ENCODE data around the gene RELCH. TPM values are rescaled to one million over a fixed set of nuclear protein-coding genes. Genes with fewer than 3 reads are reported as not detected.

The RELCH gene
- total RNA-seq, 1 experiment from 2014 or later: 21.6 TPM

DNA sequence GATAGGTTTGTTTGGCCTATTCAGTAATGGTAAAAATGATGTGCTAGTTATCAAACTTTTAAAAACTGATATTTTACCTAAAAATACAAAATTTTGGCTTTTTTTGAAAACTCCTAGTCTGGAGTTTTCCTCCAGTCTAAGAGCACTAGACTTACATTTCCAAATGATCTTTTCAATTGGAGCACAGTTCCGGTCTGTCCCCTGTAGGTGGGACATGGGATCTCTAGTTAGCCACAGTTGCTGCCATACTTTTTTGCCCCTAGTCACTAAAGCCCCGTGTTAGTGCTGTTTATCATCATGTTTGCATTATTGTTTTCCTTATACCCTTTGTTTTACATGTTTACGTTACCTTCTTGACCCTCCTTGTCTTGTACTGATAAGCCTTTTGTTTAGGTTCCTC is 52.4 kb downstream of the RELCH start:
- Histone ChIP-seq H2AFZ (ENCODE audit: low read length) (no peak overlapping the region), H3K4me3 (ENCODE audit: low read length) (no peak overlapping the region), H3F3A (ENCODE audit: low read length, unreplicated experiment) (no peaks in the 10 kb centered on the region), H3K9me2 (replicated peaks; ENCODE audit: low read length) (no peaks in the 10 kb centered on the region), H3K4me1 (ENCODE audit: insufficient read depth, low read length) (no peaks in the 10 kb centered on the region), H3K27ac (ENCODE audit: low read length) (no peak overlapping the region), H3K36me3 (ENCODE audit: low read depth, low read length) (0 out of 2 replicates have a peak, but pooled peaks cover 3% of the 10 kb centered on the region), H3K4me2 (ENCODE audit: low read length) (no peak overlapping the region), H3K27me3 (ENCODE audit: low read length) (no peaks in the 10 kb centered on the region), H3K79me2 (ENCODE audit: low read length) (no peaks in the 10 kb centered on the region), H3K9ac (ENCODE audit: low read length) (no peak overlapping the region), H3K9me3 (ENCODE audit: low read length) (no peaks in the 10 kb centered on the region), H4K20me1 (ENCODE audit: low read length) (no peaks in the 10 kb centered on the region)
- ATAC-seq (no peak), DNase-seq (no peak)
- ChIA-PET POLR2A (ENCODE audit: unreplicated experiment) (no interaction called here), CTCF (interaction anchor here (0.6 kb wide), 1 partner anchor 49 kb away, joined by 4 read pairs; no protein-coding TSS in a partner anchor)
- no peak for TF ChIP-seq EZH2 (IDR thresholded peaks at IDR 0.05; ENCODE audit: low read length, unreplicated experiment)
- peak; percentile 36; the same call in 1 of the 2 replicates for TF ChIP-seq CTCF (conservative IDR thresholded peaks at IDR 0.05; ENCODE audit: low read depth, low read length)
- no peak for TF ChIP-seq EZH2phosphoT487 (IDR thresholded peaks at IDR 0.05; ENCODE audit: borderline replicate concordance, low read length)
- intact Hi-C loops (cut with micrococcal nuclease): no loop called here
- BruUV-seq (replicated peaks): no TSS peak

GRCh38 chr18:62242955-62243354 is 55.9 kb downstream of the RELCH start:
- Histone ChIP-seq H3K4me2 (ENCODE audit: low read length) (no peak overlapping the region), H3K4me3 (ENCODE audit: low read length) (no peak overlapping the region), H3K9ac (ENCODE audit: low read length) (no peak overlapping the region), H3K4me1 (ENCODE audit: insufficient read depth, low read length) (no peaks in the 10 kb centered on the region), H3K9me3 (ENCODE audit: low read length) (no peaks in the 10 kb centered on the region), H3K27me3 (ENCODE audit: low read length) (no peaks in the 10 kb centered on the region), H2AFZ (ENCODE audit: low read length) (no peak overlapping the region), H3K9me2 (replicated peaks; ENCODE audit: low read length) (no peaks in the 10 kb centered on the region), H3K79me2 (ENCODE audit: low read length) (no peaks in the 10 kb centered on the region), H4K20me1 (ENCODE audit: low read length) (no peaks in the 10 kb centered on the region), H3F3A (ENCODE audit: low read length, unreplicated experiment) (no peaks in the 10 kb centered on the region), H3K27ac (ENCODE audit: low read length) (no peak overlapping the region), H3K36me3 (ENCODE audit: low read depth, low read length) (0 out of 2 replicates have a peak, but pooled peaks cover 3% of the 10 kb centered on the region)
- ATAC-seq (no peak), DNase-seq (no peak)
- intact Hi-C loops (cut with micrococcal nuclease): no loop called here
- ChIA-PET POLR2A (ENCODE audit: unreplicated experiment) (no interaction called here), CTCF (no interaction called here)
- TF ChIP-seq EZH2phosphoT487 (IDR thresholded peaks at IDR 0.05; ENCODE audit: borderline replicate concordance, low read length) (no peak), EZH2 (IDR thresholded peaks at IDR 0.05; ENCODE audit: low read length, unreplicated experiment) (no peak), CTCF (conservative IDR thresholded peaks at IDR 0.05; ENCODE audit: low read depth, low read length) (no peak)
- BruUV-seq (replicated peaks): no TSS peak

DNA sequence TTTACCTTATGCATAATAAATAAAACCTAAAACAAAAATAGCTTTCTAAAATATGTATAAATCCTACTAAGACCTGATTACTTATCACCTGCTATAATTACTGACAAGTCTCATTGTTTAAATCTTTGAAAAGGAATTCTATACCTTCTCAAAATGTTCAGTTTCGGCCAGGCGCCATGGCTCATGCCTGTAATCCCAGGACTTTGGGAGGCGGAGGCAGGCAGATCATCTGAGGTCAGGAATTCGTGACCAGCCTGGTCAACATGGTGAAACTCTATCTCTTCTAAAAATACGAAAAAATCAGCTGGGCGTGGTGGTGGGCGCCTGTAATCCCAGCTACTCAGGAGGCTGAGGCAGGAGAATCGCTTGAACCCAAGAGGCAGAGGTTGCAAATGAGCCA is 58.1 kb downstream of the RELCH start:
- no peak for ATAC-seq
- Histone ChIP-seq H3K9me2 (replicated peaks; ENCODE audit: low read length) (no peaks in the 10 kb centered on the region), H3K4me1 (ENCODE audit: insufficient read depth, low read length) (no peaks in the 10 kb centered on the region), H3K27me3 (ENCODE audit: low read length) (no peaks in the 10 kb centered on the region), H4K20me1 (ENCODE audit: low read length) (no peaks in the 10 kb centered on the region), H3K4me2 (ENCODE audit: low read length) (no peak overlapping the region), H2AFZ (ENCODE audit: low read length) (no peak overlapping the region), H3K9me3 (ENCODE audit: low read length) (no peaks in the 10 kb centered on the region), H3K9ac (ENCODE audit: low read length) (no peak overlapping the region), H3K27ac (ENCODE audit: low read length) (no peak overlapping the region), H3K4me3 (ENCODE audit: low read length) (no peak overlapping the region), H3K36me3 (ENCODE audit: low read depth, low read length) (0 out of 2 replicates have a peak, but pooled peaks cover 3% of the 10 kb centered on the region), H3F3A (ENCODE audit: low read length, unreplicated experiment) (no peaks in the 10 kb centered on the region), H3K79me2 (ENCODE audit: low read length) (no peaks in the 10 kb centered on the region)
- TF ChIP-seq EZH2phosphoT487 (IDR thresholded peaks at IDR 0.05; ENCODE audit: borderline replicate concordance, low read length) (no peak), EZH2 (IDR thresholded peaks at IDR 0.05; ENCODE audit: low read length, unreplicated experiment) (no peak), CTCF (conservative IDR thresholded peaks at IDR 0.05; ENCODE audit: low read depth, low read length) (no peak)
- BruUV-seq (replicated peaks): no TSS peak
- intact Hi-C loops (cut with micrococcal nuclease): no loop called here
- no peak for DNase-seq
- POLR2A ChIA-PET (ENCODE audit: unreplicated experiment): no interaction called here
- CTCF ChIA-PET: no interaction called here

All from PC-3 (cell line).